Measurements from ENCODE around the gene PSAT1. TPM values are rescaled to one million over a fixed set of nuclear protein-coding genes. Genes with fewer than 3 reads are reported as not detected.
A peak's percentile ranks its signal among the peaks of the same experiment; 100 is the strongest.

PSAT1 gene
- total RNA-seq, 4 donors from 2014 or later, result 4.5 to 11.6 (median 7.9) TPM

DNA sequence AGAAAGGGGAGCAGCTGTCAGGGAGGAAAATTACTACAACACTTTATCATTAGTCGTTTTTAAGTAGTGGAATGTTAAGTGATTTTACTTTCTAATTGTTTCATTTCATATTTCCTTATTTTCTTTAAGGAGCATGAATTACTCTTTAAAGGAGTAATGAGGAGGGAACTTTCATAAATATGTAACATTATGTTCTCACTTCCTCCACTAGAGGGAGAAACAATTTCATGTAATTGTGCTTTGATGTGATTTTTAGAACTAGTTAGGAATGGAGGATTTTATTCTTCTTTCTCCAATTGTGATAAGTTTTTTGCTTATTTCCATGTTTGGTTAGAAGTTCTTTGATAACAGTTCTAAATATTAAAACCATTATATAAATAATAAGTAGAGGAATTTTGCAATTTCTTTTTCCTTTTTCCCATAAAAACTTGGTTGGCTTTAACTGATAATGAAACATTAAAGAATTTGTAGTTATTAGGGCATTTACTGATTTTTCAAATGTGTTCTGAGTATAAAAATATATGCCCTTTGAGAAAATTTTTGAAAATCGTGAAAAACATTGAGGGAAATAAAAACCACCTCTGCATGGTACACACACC, 35.4 kb upstream of the PSAT1 start:
- 45 to 46% methylated on average over 2 of the region's 2 CpGs for WGBS, 2 donors
- TF ChIP-seq EP300 (IDR thresholded peaks at IDR 0.05), result no peak
- TF ChIP-seq, protein P1, sequence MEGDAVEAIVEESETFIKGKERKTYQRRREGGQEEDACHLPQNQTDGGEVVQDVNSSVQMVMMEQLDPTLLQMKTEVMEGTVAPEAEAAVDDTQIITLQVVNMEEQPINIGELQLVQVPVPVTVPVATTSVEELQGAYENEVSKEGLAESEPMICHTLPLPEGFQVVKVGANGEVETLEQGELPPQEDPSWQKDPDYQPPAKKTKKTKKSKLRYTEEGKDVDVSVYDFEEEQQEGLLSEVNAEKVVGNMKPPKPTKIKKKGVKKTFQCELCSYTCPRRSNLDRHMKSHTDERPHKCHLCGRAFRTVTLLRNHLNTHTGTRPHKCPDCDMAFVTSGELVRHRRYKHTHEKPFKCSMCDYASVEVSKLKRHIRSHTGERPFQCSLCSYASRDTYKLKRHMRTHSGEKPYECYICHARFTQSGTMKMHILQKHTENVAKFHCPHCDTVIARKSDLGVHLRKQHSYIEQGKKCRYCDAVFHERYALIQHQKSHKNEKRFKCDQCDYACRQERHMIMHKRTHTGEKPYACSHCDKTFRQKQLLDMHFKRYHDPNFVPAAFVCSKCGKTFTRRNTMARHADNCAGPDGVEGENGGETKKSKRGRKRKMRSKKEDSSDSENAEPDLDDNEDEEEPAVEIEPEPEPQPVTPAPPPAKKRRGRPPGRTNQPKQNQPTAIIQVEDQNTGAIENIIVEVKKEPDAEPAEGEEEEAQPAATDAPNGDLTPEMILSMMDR (IDR thresholded peaks at IDR 0.05), result peak; percentile 45 to 65 (median 64)
- Histone ChIP-seq H3K27me3 (no peaks in the 10 kb centered on the region), H3K9me3 (no peaks in the 10 kb centered on the region), H3K27ac (no peak overlapping the region), H3K36me3 (peaks cover 0 to 18% (median 0%) of the 10 kb centered on the region in 3 donors), H3K4me3 (no peak overlapping the region), H3K4me1 (no peaks in the 10 kb centered on the region)
- DNase-seq (ENCODE audit: low spot score in 2 of 2), result no peak

GRCh38 chr9:78262655-78263054, 34.3 kb upstream of the PSAT1 start:
- no peak overlapping the region for H3K27ac ChIP-seq
- no peak overlapping the region for H3K4me3 ChIP-seq
- no peaks in the 10 kb centered on the region for H3K9me3 ChIP-seq
- TF ChIP-seq EP300 (IDR thresholded peaks at IDR 0.05) (no peak), POLR2A (IDR thresholded peaks at IDR 0.05) (no peak)
- TF ChIP-seq, protein P1 (IDR thresholded peaks at IDR 0.05), result no peak
- WGBS, 2 donors, result 85 to 92% methylated on average over 2 of the region's 2 CpGs
- H3K36me3 ChIP-seq, result peaks cover 0 to 30% (median 3%) of the 10 kb centered on the region in 3 donors
- no peaks in the 10 kb centered on the region for H3K4me1 ChIP-seq
- no peak for DNase-seq (ENCODE audit: low spot score in 2 of 2)
- no peaks in the 10 kb centered on the region for H3K27me3 ChIP-seq

DNA sequence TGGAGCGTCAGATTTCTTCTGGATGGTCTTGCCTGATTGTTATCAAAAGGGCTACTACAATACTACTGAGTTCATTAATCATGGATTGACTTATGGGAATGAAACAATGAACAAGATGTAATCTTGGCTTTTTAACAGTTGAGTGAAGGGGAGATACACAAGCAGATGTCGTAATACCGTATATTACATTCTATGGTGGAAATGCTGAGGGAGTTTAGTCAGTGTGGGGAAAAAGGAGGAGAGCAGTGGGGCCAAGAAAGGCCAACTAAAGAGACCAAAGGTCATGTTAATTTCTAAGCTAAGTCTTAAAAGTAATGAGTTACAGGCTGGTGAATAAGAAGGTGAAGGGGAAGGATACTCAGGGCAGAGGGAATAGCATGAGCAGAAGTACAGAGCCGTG, 29.0 kb upstream of the PSAT1 start:
- Histone ChIP-seq H3K4me1 (no peaks in the 10 kb centered on the region), H3K27me3 (no peaks in the 10 kb centered on the region), H3K36me3 (peaks cover 0 to 66% (median 11%) of the 10 kb centered on the region in 3 donors), H3K9me3 (no peaks in the 10 kb centered on the region), H3K4me3 (no peak overlapping the region), H3K27ac (no peak overlapping the region)
- DNase-seq (ENCODE audit: low spot score in 2 of 2), result no peak
- 94 to 97% methylated on average over 4 of the region's 4 CpGs for whole genome bisulfite sequencing, 2 donors
- TF ChIP-seq POLR2A (IDR thresholded peaks at IDR 0.05) (no peak), EP300 (IDR thresholded peaks at IDR 0.05) (no peak)
- TF ChIP-seq, protein P1 (IDR thresholded peaks at IDR 0.05), result no peak

GRCh38 chr9:78269784-78270183, 27.1 kb upstream of the PSAT1 start:
- Histone ChIP-seq H3K4me3 (no peak overlapping the region), H3K36me3 (peaks cover 0 to 66% (median 11%) of the 10 kb centered on the region in 3 donors), H3K27ac (no peak overlapping the region), H3K9me3 (no peaks in the 10 kb centered on the region), H3K27me3 (no peaks in the 10 kb centered on the region), H3K4me1 (no peaks in the 10 kb centered on the region)
- DNase-seq (ENCODE audit: low spot score in 2 of 2), result no peak
- TF ChIP-seq, protein P1 (IDR thresholded peaks at IDR 0.05), result no peak
- TF ChIP-seq EP300 (IDR thresholded peaks at IDR 0.05) (no peak), POLR2A (IDR thresholded peaks at IDR 0.05) (no peak)

- Histone ChIP-seq H3K4me1 (no peaks in the 10 kb centered on the region), H3K27ac (no peak overlapping the region), H3K27me3 (no peaks in the 10 kb centered on the region), H3K36me3 (peaks cover 0 to 45% (median 11%) of the 10 kb centered on the region in 3 donors), H3K4me3 (no peak overlapping the region), H3K9me3 (no peaks in the 10 kb centered on the region)
- no peak for TF ChIP-seq EP300 (IDR thresholded peaks at IDR 0.05)
- TF ChIP-seq, protein P1 (IDR thresholded peaks at IDR 0.05), result no peak
- TF ChIP-seq POLR2A (IDR thresholded peaks at IDR 0.05), result no peak
- DNase-seq (ENCODE audit: low spot score in 2 of 2), result no peak
These were observed 24.6 kb upstream of the PSAT1 start for GRCh38 chr9:78272307-78272706.

All from tibial nerve (tissue), 4 donors.